Activated CD4-positive, alpha-beta T cell treated with anti-CD3 and anti-CD28 coated beads, Interleukin-2, amount 10 ng/mL, durations not matched to agents 7 days and 5 days (primary cell): Measurements from ENCODE around the gene XIRP1. TPM values are rescaled to one million over a fixed set of nuclear protein-coding genes. Genes with fewer than 3 reads are reported as not detected.

ENCODE experiments used
- CTCF ChIA-PET: fragments of 350-600 bp; sonication (Branson Sonifier 250); formaldehyde crosslinking; loops from one replicate; lab custom pipeline; 2021; ENCODE audit warnings: antibody characterized with exemption; lab: Charles Lee
- POLR2A ChIA-PET: fragments of 350-600 bp; sonication (Branson Sonifier 250); formaldehyde crosslinking; loops from one replicate; lab custom pipeline; 2021; ENCODE audit warnings: antibody characterized with exemption; lab: Charles Lee
- DNase-seq: peaks from one replicate; pipeline ENCODE4 v3.0.0-alpha.2; 2020
- H3K27ac Mint-ChIP-seq: one replicate; pipeline ENCODE4 v1.8.0; 2021; ENCODE audit warnings: mild to moderate bottlenecking, moderate library complexity, mixed read lengths
- H3K27me3 Mint-ChIP-seq: one replicate; pipeline ENCODE4 v1.8.0; 2021; ENCODE audit warnings: mixed read lengths
- H3K36me3 Mint-ChIP-seq: one replicate; pipeline ENCODE4 v1.8.0; 2021; ENCODE audit warnings: low read depth, mixed read lengths
- H3K4me1 Mint-ChIP-seq: one replicate; pipeline ENCODE4 v1.8.0; 2021; ENCODE audit warnings: mixed read lengths
- H3K4me3 Mint-ChIP-seq: one replicate; pipeline ENCODE4 v1.8.0; 2021; ENCODE audit warnings: mild to moderate bottlenecking, moderate library complexity, mixed read lengths
- H3K9me3 Mint-ChIP-seq: one replicate; pipeline ENCODE4 v1.8.0; 2021; ENCODE audit warnings: mixed read lengths
- total RNA-seq, 2 experiments: library from RNA; stranded (reverse); gene quantifications; one replicate each; pipeline ENCODE4 v1.2.3, GENCODE V29; 2021

The XIRP1 gene
- total RNA-seq, 2 experiments from 2014 or later, result not detected

DNA sequence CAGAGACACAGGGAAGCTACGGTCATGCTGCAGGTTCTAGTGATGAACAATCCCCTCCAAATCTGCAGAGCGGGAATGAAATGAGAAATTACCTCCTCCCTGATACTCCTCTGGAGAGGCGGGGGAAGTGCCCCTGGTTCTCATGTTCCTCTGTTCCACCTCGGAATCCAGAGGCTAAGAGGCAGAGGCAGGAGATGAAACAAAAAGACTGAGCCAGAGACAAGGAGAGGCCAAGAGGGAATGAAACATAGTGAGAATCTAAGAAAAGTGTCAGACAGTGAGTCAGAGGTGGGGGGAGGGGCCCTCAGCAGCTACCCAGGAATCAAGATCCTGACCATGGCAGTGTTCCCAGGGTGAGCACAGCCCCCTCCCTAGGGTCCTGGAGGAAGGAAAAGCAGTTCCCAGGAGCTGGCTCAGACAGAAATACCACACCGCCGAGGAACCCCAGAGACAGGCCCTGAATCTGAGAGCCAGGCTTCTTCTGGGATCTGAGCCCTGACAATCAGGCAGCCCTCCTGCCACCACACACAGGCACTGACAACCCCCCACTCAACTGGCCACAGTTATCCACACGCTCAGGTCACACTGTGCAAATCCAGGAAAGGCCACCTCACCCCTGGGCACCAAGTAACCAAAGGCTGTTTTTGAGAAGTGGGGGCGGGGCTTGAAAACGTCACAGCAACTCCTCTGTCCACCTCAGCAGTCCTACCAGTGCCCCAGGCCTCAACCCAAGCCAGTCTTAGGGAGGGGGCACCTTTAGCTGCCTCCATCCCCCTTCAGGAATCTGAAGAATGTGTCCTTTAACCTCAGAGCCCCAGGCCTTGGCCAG is 41.4 kb downstream of the XIRP1 start:
- DNase-seq, result peak; percentile 31
- POLR2A ChIA-PET, result no interaction called here
- Mint-ChIP-seq H3K36me3 (peaks cover 17% of the 10 kb centered on the region), H3K27ac (peak overlapping the region; percentile 97), H3K4me3 (peak overlapping the region; percentile 89), H3K4me1 (peaks cover 81% of the 10 kb centered on the region), H3K9me3 (no peaks in the 10 kb centered on the region), H3K27me3 (no peaks in the 10 kb centered on the region)
- CTCF ChIA-PET, result interaction anchor here (0.9 to 1.8 kb wide), 3 partner anchors 9 to 141 kb away, joined by 3 to 9 read pairs (median 6); no protein-coding TSS in a partner anchor

DNA sequence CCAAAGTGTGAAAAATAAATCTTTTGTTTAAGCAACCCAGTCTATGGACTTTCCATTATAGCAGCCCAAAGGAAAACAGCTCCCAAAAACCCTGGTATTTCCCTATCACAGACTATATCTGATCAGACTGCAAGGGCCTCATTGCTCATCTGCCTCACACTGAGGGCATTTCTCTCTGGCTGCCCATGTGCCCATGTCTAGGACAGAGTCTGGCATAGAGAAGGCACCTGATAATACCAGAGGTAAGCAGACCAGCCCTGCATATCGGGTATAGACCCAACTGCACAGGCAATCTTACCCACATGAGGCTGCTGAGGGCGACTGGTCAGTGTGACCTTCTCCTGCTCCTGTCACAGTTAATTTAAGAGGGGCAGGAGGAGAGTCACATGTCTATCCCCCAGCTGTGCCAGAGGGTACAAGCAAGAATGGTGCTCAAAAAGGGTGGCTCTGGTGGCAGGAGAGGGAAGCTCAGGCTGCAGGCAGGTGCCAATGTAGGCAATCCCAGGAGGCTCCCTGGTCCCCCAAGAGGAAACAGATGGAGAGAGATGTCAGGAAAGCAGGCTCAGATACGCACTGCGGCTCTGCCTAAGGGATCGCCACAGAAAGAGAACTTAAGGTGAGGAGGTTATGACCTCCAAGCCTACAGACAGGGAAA is 42.1 kb downstream of the XIRP1 start:
- DNase-seq, result no peak
- Mint-ChIP-seq H3K4me3 (peak overlapping the region; percentile 89), H3K9me3 (no peaks in the 10 kb centered on the region), H3K27ac (peak overlapping the region; percentile 97), H3K36me3 (peaks cover 21% of the 10 kb centered on the region), H3K4me1 (peaks cover 79% of the 10 kb centered on the region), H3K27me3 (no peaks in the 10 kb centered on the region)
- CTCF ChIA-PET, result interaction anchor here (0.9 to 1.9 kb wide), 7 partner anchors 8 to 142 kb away, joined by 3 to 11 read pairs (median 3); no protein-coding TSS in a partner anchor
- POLR2A ChIA-PET, result no interaction called here

DNA sequence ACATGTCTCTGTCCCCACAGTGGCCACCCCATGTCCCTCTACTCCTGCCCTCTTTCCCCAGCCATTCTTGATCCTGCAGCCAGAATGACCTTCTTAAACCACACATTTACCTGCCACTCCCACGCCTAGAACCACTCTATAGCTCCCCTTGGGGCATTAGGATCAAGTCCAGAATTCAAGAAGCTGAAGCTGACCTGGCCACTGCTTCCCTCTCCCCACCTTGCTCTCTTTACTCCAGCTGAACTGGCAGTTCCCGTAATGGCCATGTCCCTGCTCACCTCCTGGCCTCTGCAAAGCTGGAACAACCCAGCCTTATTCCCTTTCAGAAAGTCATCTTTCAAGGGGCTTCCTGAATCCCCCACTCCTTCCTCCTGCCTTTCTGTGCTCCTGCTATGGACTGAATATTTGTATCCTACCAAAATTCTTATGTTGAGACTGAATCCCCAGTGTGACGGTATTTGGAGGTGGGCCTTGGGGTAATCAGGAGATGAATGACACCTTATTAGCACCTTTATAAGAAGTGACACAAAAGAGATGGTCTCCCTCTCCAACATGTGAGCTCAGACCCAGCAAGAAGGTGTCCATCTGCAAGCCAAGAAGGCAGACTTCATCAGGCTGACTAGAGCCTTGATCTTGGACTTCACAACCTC is 42.8 kb downstream of the XIRP1 start:
- Mint-ChIP-seq H3K27ac (peak overlapping the region; percentile 97), H3K27me3 (no peaks in the 10 kb centered on the region), H3K4me3 (peak overlapping the region; percentile 79), H3K4me1 (peaks cover 78% of the 10 kb centered on the region), H3K9me3 (no peaks in the 10 kb centered on the region), H3K36me3 (peaks cover 25% of the 10 kb centered on the region)
- ChIA-PET POLR2A (no interaction called here), CTCF (interaction anchor here (1.1 to 1.9 kb wide), 5 partner anchors 29 to 142 kb away, joined by 3 to 11 read pairs (median 3); no protein-coding TSS in a partner anchor)
- DNase-seq, result no peak

DNA sequence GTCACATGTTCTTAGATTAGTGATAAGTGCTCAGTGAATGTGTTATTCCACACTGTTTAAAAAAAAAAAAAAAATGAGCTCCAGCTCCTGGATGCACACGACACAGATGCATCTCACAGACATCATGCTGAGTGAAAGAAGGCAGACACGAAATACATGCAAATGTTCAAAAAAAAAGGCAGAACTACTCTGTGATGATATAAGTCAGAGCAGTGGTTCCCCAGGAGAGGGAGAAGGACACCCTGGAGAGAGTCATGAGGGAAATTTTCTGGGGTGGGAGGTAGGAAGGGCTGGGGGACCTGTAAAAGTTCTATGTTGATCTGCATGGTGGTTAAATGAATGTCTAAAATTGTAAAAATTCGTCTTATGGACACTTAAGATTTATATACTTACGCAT is 43.3 kb downstream of the XIRP1 start:
- Mint-ChIP-seq H3K27me3 (no peaks in the 10 kb centered on the region), H3K27ac (peak overlapping the region; percentile 97), H3K36me3 (peaks cover 30% of the 10 kb centered on the region), H3K4me3 (peak overlapping the region; percentile 79), H3K9me3 (no peaks in the 10 kb centered on the region), H3K4me1 (peaks cover 75% of the 10 kb centered on the region)
- DNase-seq, result no peak
- POLR2A ChIA-PET, result no interaction called here
- CTCF ChIA-PET, result interaction anchor here (1.1 to 1.9 kb wide), 2 partner anchors 53 to 139 kb away, joined by 3 to 11 read pairs; no protein-coding TSS in a partner anchor

DNA sequence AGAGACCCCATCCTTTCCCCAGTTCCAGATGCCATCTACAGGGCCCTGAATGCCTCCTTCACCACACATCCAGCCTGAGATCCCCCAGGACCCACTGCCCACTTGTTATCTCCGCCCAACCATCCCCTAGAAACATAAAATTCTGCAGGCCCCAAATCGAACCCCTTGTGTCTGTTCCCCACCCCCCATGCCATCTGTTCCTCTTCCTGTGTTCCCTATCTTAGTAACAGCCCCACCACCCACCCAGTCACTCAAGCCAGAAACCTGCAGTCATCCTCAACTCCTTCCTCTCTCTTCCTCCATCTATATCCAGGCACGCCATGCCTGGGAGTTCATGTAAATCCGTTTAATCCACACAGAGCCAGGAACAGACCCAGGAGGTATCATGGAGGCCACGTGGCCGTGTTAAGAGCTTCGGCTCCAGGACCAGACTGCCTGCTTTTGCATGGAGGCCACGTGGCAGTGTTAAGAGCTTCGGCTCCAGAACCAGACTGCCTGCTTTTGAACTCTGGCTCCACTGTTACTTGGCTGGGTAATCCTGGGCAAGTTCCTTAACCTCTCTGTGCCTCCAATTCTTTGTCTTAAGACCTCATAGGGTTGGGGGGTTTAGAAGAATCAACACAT is 43.8 kb downstream of the XIRP1 start:
- ChIA-PET CTCF (interaction anchor here (1.9 kb wide), 1 partner anchor 140 kb away, joined by 11 read pairs; no protein-coding TSS in a partner anchor), POLR2A (no interaction called here)
- peaks cover 74% of the 10 kb centered on the region for H3K4me1 Mint-ChIP-seq
- no peaks in the 10 kb centered on the region for H3K9me3 Mint-ChIP-seq
- peaks cover 36% of the 10 kb centered on the region for H3K36me3 Mint-ChIP-seq
- H3K4me3 Mint-ChIP-seq, result peak overlapping the region; percentile 79
- H3K27ac Mint-ChIP-seq, result peak overlapping the region; percentile 97
- DNase-seq, result no peak
- no peaks in the 10 kb centered on the region for H3K27me3 Mint-ChIP-seq

DNA sequence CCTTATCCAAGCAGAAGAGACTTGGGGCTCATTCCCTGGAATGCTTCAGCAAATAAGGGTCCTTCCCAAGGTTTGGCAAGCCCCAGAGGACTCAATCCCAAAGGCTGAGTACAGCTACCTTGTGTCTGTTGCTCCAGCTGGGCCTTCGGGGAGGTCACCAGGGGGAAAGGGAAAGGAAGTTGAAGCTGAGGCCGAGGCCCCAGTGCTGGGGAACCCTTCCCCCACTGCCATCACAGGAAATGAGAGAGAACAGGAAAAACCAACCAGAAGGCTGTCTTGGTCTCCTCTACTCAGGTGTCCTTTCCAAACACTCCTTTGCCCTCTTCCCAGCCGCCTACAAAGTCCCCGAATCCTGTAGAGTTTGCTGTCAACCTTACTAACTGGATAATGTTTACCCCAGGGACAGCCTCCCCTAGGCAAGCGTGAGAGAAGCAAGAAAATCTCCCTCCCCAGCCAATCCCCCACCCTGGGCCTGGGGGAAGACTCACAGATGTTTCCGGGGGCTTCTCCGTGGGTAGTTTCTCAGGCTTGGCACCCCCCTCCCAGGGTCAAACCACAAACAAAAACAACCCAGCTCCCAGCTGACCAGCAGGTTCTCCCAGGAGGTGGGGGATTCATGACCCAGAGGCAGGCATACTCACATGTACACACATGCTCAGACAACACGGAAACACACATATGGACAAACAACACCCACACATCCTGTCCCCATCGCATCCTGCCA is 44.5 kb downstream of the XIRP1 start:
- Mint-ChIP-seq H3K36me3 (peaks cover 41% of the 10 kb centered on the region), H3K9me3 (no peaks in the 10 kb centered on the region), H3K4me3 (peak overlapping the region; percentile 79), H3K27ac (peak overlapping the region; percentile 97), H3K4me1 (peaks cover 74% of the 10 kb centered on the region), H3K27me3 (no peaks in the 10 kb centered on the region)
- POLR2A ChIA-PET, result interaction anchor here (1.0 to 1.2 kb wide), 2 partner anchors 30 to 140 kb away, joined by 3 read pairs; no protein-coding TSS in a partner anchor
- DNase-seq, result peak; percentile 67
- CTCF ChIA-PET, result interaction anchor here (0.8 to 1.7 kb wide), 4 partner anchors 10 to 44 kb away, joined by 3 to 6 read pairs (median 6); no protein-coding TSS in a partner anchor

DNA sequence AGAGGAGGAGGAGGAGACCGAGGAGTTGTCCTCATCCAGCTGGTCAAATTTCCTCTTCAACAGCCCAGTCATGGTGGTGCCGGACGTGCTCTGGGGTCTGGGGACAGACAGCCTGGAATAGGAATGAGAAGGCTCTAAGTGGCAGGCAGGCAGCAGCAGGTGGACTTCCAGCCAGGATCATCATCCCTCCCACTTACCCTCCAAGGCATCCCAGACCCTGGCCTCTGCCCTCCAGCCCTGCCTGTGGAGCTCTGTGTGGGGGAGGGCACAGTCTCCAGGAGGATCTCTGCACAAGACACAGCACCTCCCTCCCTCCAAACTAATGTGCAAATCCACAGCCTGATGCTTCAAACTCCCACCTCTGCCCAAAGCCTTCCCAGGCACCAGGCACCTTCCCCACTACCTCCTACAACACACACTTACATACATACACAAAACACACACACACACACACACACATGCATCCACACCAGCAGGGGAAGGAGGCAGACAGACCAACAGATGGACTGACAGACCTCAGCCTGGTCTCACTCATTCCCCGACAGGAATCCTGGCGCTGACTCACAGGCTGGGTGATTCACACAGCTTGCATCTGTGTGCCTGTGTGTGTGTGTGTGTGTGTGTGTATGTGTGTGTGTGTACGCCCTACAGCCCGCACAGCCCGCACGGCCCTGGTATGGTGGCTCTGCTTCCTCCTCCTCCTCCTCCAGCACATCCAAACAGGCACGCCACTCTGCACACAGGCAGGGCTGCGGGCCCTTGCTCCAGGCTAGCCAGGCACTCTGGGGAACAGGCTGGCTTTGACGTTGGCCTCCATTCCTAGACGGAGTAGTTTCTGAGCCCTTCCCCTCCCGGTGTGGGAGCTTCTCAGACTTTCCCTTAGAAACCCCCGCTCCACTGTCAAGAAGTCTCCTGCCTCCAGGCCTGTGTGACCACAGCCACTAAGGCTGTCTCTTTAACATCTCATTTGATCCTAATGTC is 45.5 kb downstream of the XIRP1 start:
- H3K27ac Mint-ChIP-seq, result peak overlapping the region; percentile 97
- peak; percentile 75 for DNase-seq
- POLR2A ChIA-PET, result interaction anchor here (0.5 to 1.2 kb wide), 4 partner anchors 19 to 293 kb away, joined by 3 to 4 read pairs (median 3); no protein-coding TSS in a partner anchor
- peaks cover 74% of the 10 kb centered on the region for H3K4me1 Mint-ChIP-seq
- H3K4me3 Mint-ChIP-seq, result peak overlapping the region; percentile 79
- H3K9me3 Mint-ChIP-seq, result no peaks in the 10 kb centered on the region
- CTCF ChIA-PET, result interaction anchor here (0.8 to 2.3 kb wide), 9 partner anchors 9 to 141 kb away, joined by 3 to 6 read pairs (median 5); no protein-coding TSS in a partner anchor
- no peaks in the 10 kb centered on the region for H3K27me3 Mint-ChIP-seq
- H3K36me3 Mint-ChIP-seq, result peaks cover 45% of the 10 kb centered on the region

DNA sequence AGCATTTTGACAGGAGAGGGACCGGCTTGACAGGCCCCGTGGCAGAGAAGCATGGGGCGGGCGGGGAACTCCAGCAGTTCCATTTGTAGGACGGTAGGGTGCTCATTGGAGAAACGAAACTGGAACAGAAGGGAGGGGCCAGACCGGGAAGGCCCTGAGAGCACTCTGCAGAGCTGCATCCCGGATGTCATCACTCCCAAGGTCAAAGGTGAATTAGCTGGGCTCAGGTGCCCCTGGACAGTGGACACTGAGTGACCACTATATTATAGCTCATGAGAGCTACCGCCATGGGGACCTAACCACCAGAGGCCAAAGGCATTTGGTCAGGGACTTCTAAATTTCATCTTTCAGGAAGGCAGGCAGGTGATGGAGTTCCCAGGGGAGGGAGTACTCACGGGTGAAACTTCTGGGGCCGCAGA is 46.3 kb downstream of the XIRP1 start:
- POLR2A ChIA-PET, result no interaction called here
- H3K36me3 Mint-ChIP-seq, result peaks cover 49% of the 10 kb centered on the region
- no peak for DNase-seq
- CTCF ChIA-PET, result interaction anchor here (1.0 to 2.3 kb wide), 7 partner anchors 13 to 142 kb away, joined by 3 to 6 read pairs (median 4); no protein-coding TSS in a partner anchor
- H3K4me3 Mint-ChIP-seq, result peak overlapping the region; percentile 79
- no peaks in the 10 kb centered on the region for H3K9me3 Mint-ChIP-seq
- peaks cover 70% of the 10 kb centered on the region for H3K4me1 Mint-ChIP-seq
- peak overlapping the region; percentile 97 for H3K27ac Mint-ChIP-seq
- no peaks in the 10 kb centered on the region for H3K27me3 Mint-ChIP-seq

DNA sequence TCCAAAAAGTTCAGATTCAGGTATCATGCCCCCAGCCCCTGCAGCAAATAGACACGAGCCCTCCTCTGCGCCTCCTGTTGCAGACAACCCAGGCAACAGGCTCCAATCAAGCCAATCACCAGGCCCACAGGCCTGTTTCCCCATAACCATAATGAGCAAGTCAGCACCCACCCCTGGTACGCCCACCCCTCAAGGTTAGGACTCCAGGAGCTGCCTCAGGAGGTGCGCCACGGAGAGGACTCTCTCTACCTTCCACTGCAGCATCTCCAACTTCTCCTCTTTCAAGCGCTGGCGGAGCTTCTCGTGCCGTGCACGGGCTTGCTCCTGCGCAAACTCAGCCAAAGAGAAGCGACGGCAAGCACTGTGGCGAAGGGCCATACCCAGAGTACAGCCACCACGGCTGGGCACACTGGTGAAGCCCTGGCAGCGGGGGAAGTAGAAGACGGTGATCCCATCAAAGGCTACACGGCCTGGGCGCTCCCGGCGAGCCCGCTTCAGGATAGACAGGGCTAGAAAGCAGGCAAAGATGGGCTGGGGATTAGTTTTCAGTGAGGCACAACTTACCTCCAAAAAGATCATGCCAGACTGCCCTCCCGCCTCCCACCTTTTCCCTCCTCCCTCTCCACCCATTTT is 47.5 kb downstream of the XIRP1 start:
- Mint-ChIP-seq H3K27me3 (no peaks in the 10 kb centered on the region), H3K9me3 (no peaks in the 10 kb centered on the region), H3K27ac (no peak overlapping the region), H3K4me1 (peaks cover 62% of the 10 kb centered on the region), H3K36me3 (peaks cover 49% of the 10 kb centered on the region), H3K4me3 (no peak overlapping the region)
- CTCF ChIA-PET, result interaction anchor here (1.1 to 2.5 kb wide), 6 partner anchors 11 to 64 kb away, joined by 3 to 10 read pairs (median 4); no protein-coding TSS in a partner anchor
- no peak for DNase-seq
- POLR2A ChIA-PET, result no interaction called here

DNA sequence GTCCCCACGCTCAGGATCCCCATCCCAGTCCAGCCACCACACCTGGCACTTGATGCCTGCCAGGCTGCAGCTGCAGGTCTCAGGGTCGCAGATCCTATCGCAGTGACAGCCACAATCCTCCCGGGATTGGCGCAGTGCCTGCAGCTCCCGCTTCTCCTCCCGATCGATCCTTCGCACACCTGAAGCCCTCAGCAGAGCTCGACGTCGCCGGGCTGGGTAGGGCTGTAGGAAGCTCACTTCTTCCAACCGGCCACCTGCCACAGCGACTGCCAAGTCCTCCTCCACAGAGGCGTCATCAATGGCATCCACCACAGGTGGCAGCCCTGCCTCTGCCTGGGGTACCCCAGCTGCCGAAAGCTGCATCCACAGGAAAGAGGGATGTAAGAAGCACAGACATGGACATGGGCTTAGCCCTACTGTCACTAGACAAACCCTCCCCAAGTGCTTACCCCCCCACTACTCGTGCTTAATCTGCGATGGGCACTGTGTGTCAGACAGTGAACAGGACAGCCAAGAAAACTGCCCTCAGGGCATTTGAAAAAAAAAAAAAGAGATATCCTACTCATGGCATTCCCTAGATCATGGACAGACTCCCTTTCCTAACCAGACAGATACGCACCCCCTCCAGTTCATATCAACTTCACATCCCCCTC is 48.2 kb downstream of the XIRP1 start:
- Mint-ChIP-seq H3K27me3 (no peaks in the 10 kb centered on the region), H3K36me3 (peaks cover 49% of the 10 kb centered on the region), H3K4me3 (no peak overlapping the region), H3K9me3 (no peaks in the 10 kb centered on the region), H3K27ac (no peak overlapping the region), H3K4me1 (peaks cover 56% of the 10 kb centered on the region)
- ChIA-PET CTCF (interaction anchor here (1.1 to 2.5 kb wide), 7 partner anchors 10 to 144 kb away, joined by 3 to 10 read pairs (median 4); no protein-coding TSS in a partner anchor), POLR2A (no interaction called here)
- no peak for DNase-seq
